Bronchial epithelial cell (primary cell): ENCODE measurements around the gene FARP2. TPM values are rescaled to one million over a fixed set of nuclear protein-coding genes. Genes with fewer than 3 reads are reported as not detected.

ENCODE experiments used
- DNase-seq: peaks from one replicate; pipeline ENCODE4 v3.0.0-alpha.2; 2010; ENCODE audit warnings: low read depth
- FAIRE-seq: peaks from 2 replicates; lab custom pipeline; 2011; peaks lifted over from hg19 to GRCh38; lab: Jason Lieb, UNC
- H3K27me3 ChIP-seq: 2 replicates; pipeline ENCODE4 v1.5.1; 2011; ENCODE audit warnings: low read length; ENCODE audit not compliant: control insufficient read depth, insufficient read depth
- H3K36me3 ChIP-seq: 2 replicates; pipeline ENCODE4 v1.5.1; 2011; ENCODE audit warnings: low read length; ENCODE audit not compliant: control insufficient read depth, insufficient read depth
- H3K4me3 ChIP-seq: 2 replicates; pipeline ENCODE4 v1.5.1; 2011; ENCODE audit warnings: mild to moderate bottlenecking, low read depth, low read length, control low read depth
- CTCF ChIP-seq: IDR thresholded peaks from 2 replicates; pipeline ENCODE4 v1.5.1; 2011; ENCODE audit warnings: mild to moderate bottlenecking, moderate library complexity, low read length, control low read depth, inconsistent platforms; ENCODE audit not compliant: insufficient read depth, severe bottlenecking
- total RNA-seq: library from RNA; depleted of rRNA; stranded (reverse); fragments of >200 nt; gene quantifications from 2 replicates; pipeline ENCODE4 v1.2.1, GENCODE V29; 2014

Gene FARP2
- total RNA-seq, 1 donor from 2014 or later: 25.0 TPM

GRCh38 chr2:241321886-241322285 lies 34.2 kb upstream of the FARP2 start:
- no peak for TF ChIP-seq CTCF
- no peak for FAIRE-seq
- no peak for DNase-seq
- Histone ChIP-seq H3K4me3 (no peak overlapping the region), H3K27me3 (no peaks in the 10 kb centered on the region), H3K36me3 (peaks cover 7% of the 10 kb centered on the region)

DNA sequence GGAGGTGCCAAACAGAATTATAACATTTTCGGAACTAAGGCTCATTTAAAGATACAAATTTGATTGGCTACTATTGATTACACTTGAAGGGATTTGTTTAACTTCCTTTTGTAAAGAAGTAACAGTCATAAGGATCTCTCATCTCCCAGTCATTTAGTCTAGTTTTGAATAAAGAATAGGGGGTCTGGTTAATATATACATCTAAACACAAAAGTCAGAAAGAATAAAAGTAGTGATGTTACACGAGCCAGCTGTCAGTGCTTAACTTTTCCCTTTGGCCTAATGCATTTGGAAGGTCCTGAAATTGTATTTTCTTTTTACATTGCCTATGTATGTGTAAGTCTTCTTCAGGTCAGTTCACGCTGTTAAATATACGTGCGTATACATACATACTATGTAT lies 32.3 kb upstream of the FARP2 start:
- TF ChIP-seq CTCF: no peak
- peaks cover 7% of the 10 kb centered on the region for H3K36me3 ChIP-seq
- no peak for DNase-seq
- FAIRE-seq: no peak
- H3K4me3 ChIP-seq: no peak overlapping the region
- no peaks in the 10 kb centered on the region for H3K27me3 ChIP-seq

DNA sequence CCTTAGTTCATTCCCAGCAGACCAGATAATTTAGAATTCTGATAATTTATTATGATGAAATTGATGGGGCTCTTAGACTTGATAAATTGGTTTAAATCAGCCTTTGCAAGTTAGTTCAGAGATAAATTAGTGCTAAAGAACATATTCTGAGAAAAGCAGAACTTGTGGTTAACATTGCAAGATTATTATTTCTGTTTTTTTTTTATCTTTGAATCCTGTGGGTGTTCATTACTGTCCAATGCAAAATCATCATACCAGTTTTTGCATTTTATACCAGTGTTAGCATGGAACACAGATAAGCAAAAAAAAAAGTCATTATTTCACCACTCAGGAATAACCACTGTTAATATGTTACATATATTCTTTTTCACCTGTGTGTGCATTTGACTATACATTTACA lies 31.3 kb upstream of the FARP2 start:
- H3K27me3 ChIP-seq: no peaks in the 10 kb centered on the region
- no peak for DNase-seq
- no peak for FAIRE-seq
- TF ChIP-seq CTCF: no peak
- no peak overlapping the region for H3K4me3 ChIP-seq
- H3K36me3 ChIP-seq: peaks cover 7% of the 10 kb centered on the region

GRCh38 chr2:241325257-241325656 lies 30.8 kb upstream of the FARP2 start:
- Histone ChIP-seq H3K36me3 (peaks cover 7% of the 10 kb centered on the region), H3K4me3 (no peak overlapping the region), H3K27me3 (no peaks in the 10 kb centered on the region)
- DNase-seq (no peak), FAIRE-seq (no peak)
- TF ChIP-seq CTCF: no peak

DNA sequence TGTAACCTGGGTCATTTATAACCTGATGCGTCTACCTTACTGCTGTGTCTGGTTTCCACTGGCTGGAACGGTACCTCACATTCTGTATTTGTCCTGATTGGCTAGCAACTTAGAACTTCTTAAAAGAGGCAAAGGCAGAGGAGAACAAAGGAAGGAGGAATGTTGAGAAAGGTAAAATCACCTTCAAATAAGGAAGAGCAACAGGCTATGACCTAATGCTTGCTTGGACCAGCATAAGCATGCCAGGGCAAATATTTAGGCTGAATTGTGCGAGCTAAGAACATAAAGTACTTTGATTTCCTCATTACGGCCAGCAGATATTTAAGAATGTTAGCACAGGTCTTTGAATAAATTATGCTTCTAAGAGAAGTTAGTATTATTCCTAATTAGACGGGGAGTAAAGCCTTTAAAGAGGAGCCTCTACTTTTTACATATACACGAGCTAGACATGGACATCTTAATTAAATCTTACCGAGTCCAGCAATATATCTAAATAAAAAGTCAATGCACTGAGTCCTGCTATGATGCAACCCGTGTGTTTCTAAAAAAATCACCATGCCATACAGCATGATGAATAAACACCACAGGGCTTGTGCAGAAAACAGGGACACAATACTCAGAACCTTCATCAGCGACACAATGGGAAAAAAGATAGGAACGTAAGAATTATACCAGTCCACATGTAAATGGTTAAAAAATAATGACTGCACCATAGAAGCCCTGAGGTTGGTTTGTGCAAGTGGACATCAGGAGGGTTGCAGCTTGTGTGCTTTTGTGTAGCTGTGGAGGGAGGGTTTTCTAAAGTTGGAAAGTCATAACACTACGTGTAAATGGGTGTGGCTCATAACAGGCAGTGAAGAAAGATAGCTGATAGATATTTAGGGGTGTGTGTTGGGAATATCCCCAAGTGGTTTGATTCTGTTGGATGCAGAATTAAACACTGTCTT lies 26.1 kb upstream of the FARP2 start:
- FAIRE-seq (no peak), DNase-seq (peak; percentile 82)
- Histone ChIP-seq H3K27me3 (no peaks in the 10 kb centered on the region), H3K4me3 (no peak overlapping the region), H3K36me3 (peaks cover 7% of the 10 kb centered on the region)
- no peak for TF ChIP-seq CTCF

DNA sequence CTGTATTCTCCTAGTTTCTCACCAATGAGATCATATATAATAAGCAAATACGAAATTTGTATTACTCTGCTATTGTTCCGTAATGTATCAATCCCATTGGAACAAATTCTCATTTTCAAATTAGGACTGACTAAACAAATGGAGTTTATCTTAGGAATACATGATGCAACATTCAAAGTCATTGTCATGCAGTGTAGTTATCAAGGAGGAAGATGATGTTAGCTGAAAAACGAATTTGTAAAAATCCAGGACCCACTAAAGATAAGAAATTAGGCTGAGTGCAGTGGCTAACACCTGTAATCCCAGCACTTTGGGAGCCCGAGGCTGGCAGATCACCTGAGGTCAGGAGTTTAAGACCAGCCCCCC lies 25.5 kb upstream of the FARP2 start:
- no peak for FAIRE-seq
- peaks cover 9% of the 10 kb centered on the region for H3K36me3 ChIP-seq
- TF ChIP-seq CTCF: no peak

More for the DNA sequence above, 25.5 kb upstream of the FARP2 start:
- no peak for DNase-seq
- Histone ChIP-seq H3K27me3 (no peaks in the 10 kb centered on the region), H3K4me3 (no peak overlapping the region)
